SK-N-SH (cell line): ENCODE results near the gene RFTN1. TPM values are rescaled to one million over a fixed set of nuclear protein-coding genes. Genes with fewer than 3 reads are reported as not detected.
A peak's percentile ranks its signal among the peaks of the same experiment; 100 is the strongest.

Source experiments
- CTCF ChIA-PET: fragments of 300-600, 350-600 bp; formaldehyde crosslinking; extraction: SDS; loops from one replicate; lab custom pipeline; 2021; lab: Yijun Ruan, JAX
- POLR2A ChIA-PET: fragments of 350-600 bp; sonication (Branson Sonifier 250); formaldehyde crosslinking; extraction: SDS; loops from one replicate; lab custom pipeline; 2020; ENCODE audit warnings: antibody characterized with exemption, inconsistent platforms; lab: Yijun Ruan, JAX
- DNase-seq: peaks from one replicate; pipeline ENCODE4 v3.0.0; 2012
- H2AFZ ChIP-seq: fragments of 200-600 bp; sonication (generic); 2 replicates; pipeline ENCODE4 v1.8.1; 2016; ENCODE audit warnings: antibody characterized with exemption, mild to moderate bottlenecking, low read depth
- H3F3A ChIP-seq: fragments of 200-600 bp; sonication (generic); replicated peaks from 2 replicates; pipeline ENCODE3; 2016; ENCODE audit warnings: antibody characterized with exemption, mild to moderate bottlenecking; ENCODE audit not compliant: insufficient read depth
- H3K27ac ChIP-seq, 2 experiments: fragments of 200-500 bp in 1 of 2; fragments of 200-600 bp in 1 of 2; sonication (Bioruptor generic) in 1 of 2; sonication (generic), shearing (Covaris generic) in 1 of 2; 2 replicates each; pipeline versions ENCODE4 v1.5.1 to v1.6.1; 2014 to 2016; ENCODE audit warnings: low read depth in 2 of 2, inconsistent platforms in 1 of 2, low read length in 1 of 2, mild to moderate bottlenecking in 1 of 2, mixed read lengths in 1 of 2
- H3K27me3 ChIP-seq: fragments of 200-600 bp; sonication (generic), shearing (Covaris generic); 2 replicates; pipeline ENCODE4 v1.6.1; 2016; ENCODE audit warnings: mixed run types; ENCODE audit not compliant: insufficient read depth
- H3K36me3 ChIP-seq, 2 experiments: fragments of 200-500 bp in 1 of 2; fragments of 200-600 bp in 1 of 2; sonication (Bioruptor generic) in 1 of 2; sonication (generic) in 1 of 2; replicated peaks in 1 of 2; 2 replicates each; pipeline versions ENCODE3 to v1.5.1; 2014 to 2016; ENCODE audit warnings: low read length in 1 of 2, mild to moderate bottlenecking in 1 of 2; ENCODE audit not compliant: insufficient read depth in 2 of 2, control insufficient read depth in 1 of 2
- H3K4me1 ChIP-seq, 2 experiments: fragments of 200-500 bp in 1 of 2; fragments of 200-600 bp in 1 of 2; sonication (Bioruptor generic) in 1 of 2; sonication (generic), shearing (Covaris generic) in 1 of 2; 2 replicates each; pipeline versions ENCODE4 v1.5.1 to v1.6.1; 2014 to 2016; ENCODE audit warnings: low read depth in 1 of 2, low read length in 1 of 2, mixed run types in 1 of 2; ENCODE audit not compliant: insufficient read depth in 2 of 2, control insufficient read depth in 1 of 2
- H3K4me2 ChIP-seq: fragments of 200-600 bp; sonication (generic), shearing (Covaris generic); 2 replicates; pipeline ENCODE4 v1.6.1; 2017; ENCODE audit warnings: mixed run types
- H3K4me3 ChIP-seq, 2 experiments: fragments of 200-500 bp in 1 of 2; fragments of 200-600 bp in 1 of 2; sonication (Bioruptor generic) in 1 of 2; sonication (generic), shearing (Covaris generic) in 1 of 2; 2 replicates each; pipeline versions ENCODE4 v1.5.1 to v1.8.1; 2014 to 2016; ENCODE audit warnings: low read depth in 2 of 2, inconsistent platforms in 1 of 2, low read length in 1 of 2, mild to moderate bottlenecking in 1 of 2, mixed read lengths in 1 of 2, moderate library complexity in 1 of 2
- H3K79me2 ChIP-seq: fragments of 200-600 bp; sonication (generic); 2 replicates; pipeline ENCODE4 v1.8.1; 2017; ENCODE audit warnings: mild to moderate bottlenecking; ENCODE audit not compliant: insufficient read depth
- H3K9ac ChIP-seq: fragments of 200-600 bp; sonication (generic); 2 replicates; pipeline ENCODE4 v1.6.1; 2017; ENCODE audit warnings: mixed run types
- H3K9me2 ChIP-seq: fragments of 200-600 bp; sonication (generic); 2 replicates; pipeline ENCODE4 v1.6.1; 2017; ENCODE audit warnings: mixed run types
- H3K9me3 ChIP-seq: fragments of 200-600 bp; sonication (generic); 2 replicates; pipeline ENCODE4 v1.6.1; 2017; ENCODE audit warnings: mixed run types, mild to moderate bottlenecking, moderate library complexity
- H4K20me1 ChIP-seq: fragments of 200-600 bp; sonication (generic); 2 replicates; pipeline ENCODE4 v1.6.1; 2017; ENCODE audit warnings: mild to moderate bottlenecking, mixed run types; ENCODE audit not compliant: insufficient read depth
- CHD2 ChIP-seq: fragments of 150-350 bp; IDR thresholded peaks from 2 replicates; pipeline ENCODE4 v1.6.1; 2018; ENCODE audit warnings: low read length; ENCODE audit not compliant: partially characterized antibody
- GABPA ChIP-seq: IDR thresholded peaks from 2 replicates; pipeline ENCODE4 v1.4.0; 2012; ENCODE audit warnings: low read depth, mild to moderate bottlenecking
- MAX ChIP-seq: IDR thresholded peaks from 2 replicates; pipeline ENCODE4 v1.4.0; 2012; ENCODE audit warnings: low read depth
- PBX3 ChIP-seq: IDR thresholded peaks from 2 replicates; pipeline ENCODE4; 2012
- POLR2AphosphoS5 ChIP-seq: IDR thresholded peaks from 2 replicates; pipeline ENCODE4 v1.6.1; 2012; ENCODE audit warnings: low read depth, low read length
- RAD21 ChIP-seq: IDR thresholded peaks from 2 replicates; pipeline ENCODE4 v1.6.1; 2012; ENCODE audit warnings: mild to moderate bottlenecking, low read length
- TCF12 ChIP-seq: IDR thresholded peaks from 2 replicates; pipeline ENCODE4 v1.4.0; 2012
- WGBS: methylation state at CpG from one replicate; pipeline ENCODE4 v1.1.6; 2017; ENCODE audit warnings: low lambda C conversion rate; 5-methylcytosine and 5-hydroxymethylcytosine counted together
- polyA plus RNA-seq, 3 experiments: library from polyadenylated mRNA; depleted of rRNA; stranded (reverse); fragments of >200 nt; gene quantifications; 2 replicates each; pipeline ENCODE4 v1.2.3, GENCODE V29; 2012

RFTN1 gene
- polyA plus RNA-seq, 1 of the 3 experiments (the other 2 are of a cell fraction), result 21.2 TPM

- TF ChIP-seq POLR2AphosphoS5, result no peak
- TF ChIP-seq CHD2, result no peak
- TF ChIP-seq PBX3, result no peak
- no peak for TF ChIP-seq GABPA
- TF ChIP-seq RAD21, result no peak
- TF ChIP-seq, all 33 proteins: peak for 0
- CTCF ChIA-PET, result no interaction called here
These were observed 117.3 kb downstream of the RFTN1 start for GRCh38 chr3:16396202-16396601.

DNA sequence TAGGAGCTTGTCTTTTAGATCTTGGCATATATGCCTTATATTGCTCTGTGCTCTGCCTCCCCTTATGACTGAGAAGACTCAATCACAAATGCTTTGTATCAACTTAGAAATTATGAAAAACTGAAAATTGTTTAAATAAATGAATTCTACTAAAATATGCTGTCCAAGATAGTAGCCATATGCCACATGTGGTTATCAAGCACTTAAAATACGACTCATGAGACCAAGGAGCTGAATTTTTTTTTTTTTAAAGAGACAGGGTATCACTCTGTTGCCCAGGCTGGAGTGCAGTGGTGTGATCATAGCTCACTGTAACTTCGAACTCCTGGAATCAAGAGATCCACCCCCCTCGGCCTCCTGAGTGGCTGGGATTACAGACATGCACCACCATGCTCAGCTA, 118.3 kb downstream of the RFTN1 start:
- no peak overlapping the region for H3K4me2 ChIP-seq
- H2AFZ ChIP-seq, result no peak overlapping the region
- no peak for DNase-seq
- no peaks in the 10 kb centered on the region for H3K27me3 ChIP-seq
- no peaks in the 10 kb centered on the region; the same call in none of the 2 replicates for H3K79me2 ChIP-seq
- CTCF ChIA-PET, result interaction anchor here (1.2 kb wide), 1 partner anchor 59 kb away, joined by 3 read pairs; no protein-coding TSS in a partner anchor
- peaks cover 0 to 28% of the 10 kb centered on the region in 2 experiments; a peak in 3 of 4 replicates for H3K4me1 ChIP-seq
- H3F3A ChIP-seq, result peaks cover 11% of the 10 kb centered on the region
- no peak for TF ChIP-seq GABPA
- 0 out of 2 replicates have a peak, but pooled peaks have one; percentile 27 for TF ChIP-seq MAX
- no peaks in the 10 kb centered on the region for H3K9me2 ChIP-seq
- POLR2A ChIA-PET, result no interaction called here
- H3K27ac ChIP-seq, result no peak overlapping the region
- no peak overlapping the region for H3K4me3 ChIP-seq
- H3K36me3 ChIP-seq, result peaks cover 0 to 6% of the 10 kb centered on the region in 2 experiments
- no peaks in the 10 kb centered on the region for H3K9me3 ChIP-seq
- no peaks in the 10 kb centered on the region for H4K20me1 ChIP-seq
- no peak overlapping the region for H3K9ac ChIP-seq
- WGBS, result 58% methylated on average over 3 of the region's 3 CpGs

More at GRCh38 chr3:16396202-16396601, 117.3 kb downstream of the RFTN1 start:
- Histone ChIP-seq H3K9me3 (no peaks in the 10 kb centered on the region), H3K4me2 (no peak overlapping the region), H3K9me2 (no peaks in the 10 kb centered on the region), H3K4me3 (no peak overlapping the region), H3K4me1 (peaks cover 0 to 34% of the 10 kb centered on the region in 2 experiments; a peak in 3 of 4 replicates), H4K20me1 (no peaks in the 10 kb centered on the region), H3K79me2 (no peaks in the 10 kb centered on the region; the same call in none of the 2 replicates), H3K9ac (no peak overlapping the region), H3K36me3 (peaks cover 0 to 6% of the 10 kb centered on the region in 2 experiments), H3K27ac (no peak overlapping the region; a peak in 1 of 4 replicates), H3K27me3 (no peaks in the 10 kb centered on the region), H2AFZ (no peak overlapping the region), H3F3A (peaks cover 11% of the 10 kb centered on the region)
- WGBS, result 92% methylated on average over 4 of the region's 4 CpGs
- POLR2A ChIA-PET, result no interaction called here
- no peak for DNase-seq

DNA sequence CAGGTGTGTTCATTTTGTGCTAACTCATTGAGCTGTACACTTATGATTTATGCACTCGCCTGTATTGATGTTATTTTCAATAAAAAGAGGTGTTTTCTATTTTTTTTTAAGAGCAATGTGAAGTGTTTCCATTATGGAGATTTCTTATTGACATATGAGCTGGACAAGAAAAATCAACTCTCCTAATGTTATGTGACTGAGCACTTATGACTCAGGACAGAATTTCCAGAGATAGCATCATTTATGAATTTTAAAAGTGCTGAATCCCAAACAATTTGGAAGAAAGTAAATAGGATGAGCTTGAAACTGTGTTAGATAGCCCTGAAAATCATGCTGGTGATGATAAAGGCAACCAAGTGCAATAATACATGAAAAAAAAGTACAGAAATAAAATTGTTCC, 118.9 kb downstream of the RFTN1 start:
- DNase-seq, result no peak
- no peaks in the 10 kb centered on the region for H3K9me2 ChIP-seq
- H3K36me3 ChIP-seq, result peaks cover 0 to 6% of the 10 kb centered on the region in 2 experiments
- no peaks in the 10 kb centered on the region; the same call in none of the 2 replicates for H3K79me2 ChIP-seq
- WGBS, result 0% methylated on average over 1 of the region's 1 CpG
- no peaks in the 10 kb centered on the region for H3K9me3 ChIP-seq
- H3K27me3 ChIP-seq, result no peaks in the 10 kb centered on the region
- CTCF ChIA-PET, result interaction anchor here (0.6 to 1.2 kb wide), 2 partner anchors 58 to 466 kb away, joined by 3 to 4 read pairs; no protein-coding TSS in a partner anchor
- H3K4me2 ChIP-seq, result no peak overlapping the region
- H3K27ac ChIP-seq, result no peak overlapping the region; a peak in 1 of 4 replicates
- POLR2A ChIA-PET, result no interaction called here
- H3K4me1 ChIP-seq, result peaks cover 0 to 25% of the 10 kb centered on the region in 2 experiments; a peak in 3 of 4 replicates
- no peak overlapping the region for H2AFZ ChIP-seq
- H3F3A ChIP-seq, result peaks cover 11% of the 10 kb centered on the region
- no peaks in the 10 kb centered on the region for H4K20me1 ChIP-seq
- H3K4me3 ChIP-seq, result no peak overlapping the region
- no peak for TF ChIP-seq TCF12
- peak; percentile 50; the same call in 1 of the 2 replicates for TF ChIP-seq PBX3
- no peak overlapping the region for H3K9ac ChIP-seq
